DMS 273 (cell line): ENCODE results near the gene ITPK1.

Source experiments
- DNase-seq: peaks from one replicate; lab custom pipeline; 2025; ENCODE audit not compliant: unreplicated experiment; lab: John Stamatoyannopoulos, UW

Gene ITPK1

GRCh38 chr14:92956961-92957360 lies 158.8 kb downstream of the ITPK1 start:
- DNase-seq: peak; percentile 33

- no peak for DNase-seq
These were observed 160.3 kb downstream of the ITPK1 start for GRCh38 chr14:92955381-92955780.

GRCh38 chr14:92954933-92955332 lies 160.8 kb downstream of the ITPK1 start:
- no peak for DNase-seq

- no peak for DNase-seq
These were observed 162.2 kb downstream of the ITPK1 start for GRCh38 chr14:92953526-92953925.

GRCh38 chr14:92952481-92953298 lies 163.0 kb downstream of the ITPK1 start:
- no peak for DNase-seq

GRCh38 chr14:92951912-92952471 lies 163.7 kb downstream of the ITPK1 start:
- DNase-seq: peak; percentile 86

- no peak for DNase-seq
These were observed 164.5 kb downstream of the ITPK1 start for GRCh38 chr14:92951261-92951660.

GRCh38 chr14:92950773-92951172 lies 165.0 kb downstream of the ITPK1 start:
- no peak for DNase-seq

GRCh38 chr14:92950193-92950540 lies 165.6 kb downstream of the ITPK1 start:
- no peak for DNase-seq

GRCh38 chr14:92949496-92950192 lies 166.1 kb downstream of the ITPK1 start:
- DNase-seq: no peak

GRCh38 chr14:92948647-92949046 lies 167.1 kb downstream of the ITPK1 start:
- no peak for DNase-seq

- DNase-seq: no peak
These were observed 168.7 kb downstream of the ITPK1 start for GRCh38 chr14:92946847-92947545.

- DNase-seq: peak; percentile 26
These were observed 169.5 kb downstream of the ITPK1 start for GRCh38 chr14:92945959-92946846.

GRCh38 chr14:92945544-92945943 lies 170.2 kb downstream of the ITPK1 start:
- peak; percentile 61 for DNase-seq

- no peak for DNase-seq
These were observed 170.7 kb downstream of the ITPK1 start for GRCh38 chr14:92944976-92945375.

- no peak for DNase-seq
These were observed 171.7 kb downstream of the ITPK1 start for GRCh38 chr14:92943855-92944570.

GRCh38 chr14:92942976-92943710 lies 172.6 kb downstream of the ITPK1 start:
- DNase-seq: no peak

- DNase-seq: no peak
These were observed 173.1 kb downstream of the ITPK1 start for GRCh38 chr14:92942576-92942975.

- DNase-seq: no peak
These were observed 173.6 kb downstream of the ITPK1 start for GRCh38 chr14:92942136-92942535.
